K562 (cell line): ENCODE data around the gene CARD10. TPM values are rescaled to one million over a fixed set of nuclear protein-coding genes. Genes with fewer than 3 reads are reported as not detected.

Experiments
- BHLHE40 ChIP-seq: IDR thresholded peaks from 2 replicates; pipeline ENCODE4 v1.6.1; 2011; ENCODE audit warnings: low read length, improper control_type of control experiment
- BRD4 ChIP-seq: fragments of 200-600 bp; sonication (generic); IDR thresholded peaks from 2 replicates; pipeline ENCODE4 v1.6.1; 2017; ENCODE audit warnings: inconsistent platforms
- CHCHD3 ChIP-seq: fragments of 250-450 bp; sonication (Bioruptor Pico); IDR thresholded peaks from 2 replicates; pipeline ENCODE4 v2.1.2; 2022; ENCODE audit warnings: mild to moderate bottlenecking
- CREB5 ChIP-seq: fragments of 250-450 bp; sonication (Bioruptor Pico); IDR thresholded peaks from 2 replicates; pipeline ENCODE4 v1.5.0; 2020; ENCODE audit warnings: mild to moderate bottlenecking
- E2F1 ChIP-seq: sonication (generic); formaldehyde crosslinking; IDR thresholded peaks from 2 replicates; pipeline ENCODE4 v1.8.1; 2023; ENCODE audit warnings: mild to moderate bottlenecking, missing genetic modification reagents, moderate library complexity
- EGR1 ChIP-seq: fragments of 450-650 bp; conservative IDR thresholded peaks from 2 replicates; pipeline ENCODE4 v1.6.1; 2017; ENCODE audit warnings: mild to moderate bottlenecking
- HSF4 ChIP-seq: fragments of 250-450 bp; sonication (Bioruptor Pico); IDR thresholded peaks from 2 replicates; pipeline ENCODE4 v2.1.2; 2022; ENCODE audit warnings: mild to moderate bottlenecking, moderate library complexity, borderline replicate concordance
- KLF16 ChIP-seq: IDR thresholded peaks from 2 replicates; pipeline ENCODE4 v1.6.1; 2016; ENCODE audit warnings: antibody characterized with exemption
- MYC ChIP-seq, 2 experiments: fragments of 250-450 bp in 1 of 2; sonication (Bioruptor Pico) in 1 of 2; IDR thresholded peaks; 2 replicates each; pipeline versions ENCODE4 v1.5.1 to v1.6.1; 2012 to 2021; ENCODE audit warnings: low read depth in 2 of 2, borderline replicate concordance in 1 of 2, improper control_type of control experiment in 1 of 2, low read length in 1 of 2, mild to moderate bottlenecking in 1 of 2, moderate library complexity in 1 of 2
- PRPF4 ChIP-seq: fragments of 200-400 bp; formaldehyde crosslinking; IDR thresholded peaks from one replicate; pipeline ENCODE4 v1.6.1; 2017; ENCODE audit warnings: low read length, low read depth, mild to moderate bottlenecking; ENCODE audit not compliant: insufficient read depth, poor library complexity, severe bottlenecking
- THRA ChIP-seq: fragments of 450-650 bp; IDR thresholded peaks from 2 replicates; pipeline ENCODE4 v1.6.1; 2017; ENCODE audit warnings: mild to moderate bottlenecking, moderate library complexity
- ZBTB11 ChIP-seq, 3 experiments: fragments of 200-800 bp in 1 of 3; fragments of 250-450 bp in 1 of 3; fragments of 450-650 bp in 1 of 3; sonication (Bioruptor Pico) in 1 of 3; sonication (Bioruptor generic) in 1 of 3; formaldehyde crosslinking in 1 of 3; IDR thresholded peaks; 2 replicates each; pipeline versions ENCODE4 v1.6.1 to v1.8.0; 2016 to 2022; ENCODE audit warnings: mild to moderate bottlenecking in 2 of 3, missing genetic modification characterization in 2 of 3, missing compliant biosample characterization in 1 of 3, moderate library complexity in 1 of 3
- ZBTB26 ChIP-seq: fragments of 450-650 bp; formaldehyde crosslinking; IDR thresholded peaks from 2 replicates; pipeline ENCODE4 v1.4.0; 2022; ENCODE audit warnings: missing genetic modification characterization
- ZBTB7A ChIP-seq: IDR thresholded peaks from 2 replicates; pipeline ENCODE4 v1.6.1; 2011; ENCODE audit warnings: low read depth, mild to moderate bottlenecking, low read length, moderate library complexity, borderline replicate concordance; ENCODE audit not compliant: control insufficient read depth
- ZNF311 ChIP-seq: fragments of 250-450 bp; sonication (Bioruptor Pico); IDR thresholded peaks from 2 replicates; pipeline ENCODE4 v1.4.0; 2020; ENCODE audit warnings: mild to moderate bottlenecking, moderate library complexity
- ZNF830 ChIP-seq: fragments of 250-450 bp; sonication (Bioruptor Pico); IDR thresholded peaks from 2 replicates; pipeline ENCODE4 v1.5.0; 2021; ENCODE audit warnings: mild to moderate bottlenecking
- polyA plus RNA-seq, 8 experiments: library from polyadenylated mRNA; depleted of rRNA in 4 of 8; stranded (reverse) in 5 of 8; unstranded in 3 of 8; fragments of >200 nt; fragmentation: Nextera tagmentation in 2 of 8; fragmentation: Illumina TruSeq in 1 of 8; extraction: Ambion mirVana in 2 of 8; extraction: Trizol in 1 of 8; gene quantifications; 2 replicates each; pipeline versions ENCODE4 v1.2.1 to v1.2.3, GENCODE V29; 2011 to 2014; ENCODE audit warnings: inconsistent platforms in 1 of 8, missing spikeins in 1 of 8
- total RNA-seq, 7 experiments: library from RNA; depleted of rRNA in 6 of 7; stranded (reverse); fragments of >200 nt in 6 of 7; fragmentation: Illumina TruSeq in 2 of 7; extraction: Trizol in 2 of 7; gene quantifications; 2 replicates each; pipeline versions ENCODE4 v1.2.1 to v1.2.3, GENCODE V29; 2011 to 2021; ENCODE audit warnings: low replicate concordance in 1 of 7

Gene CARD10
- total and polyA plus RNA-seq, 9 of the 15 experiments (the other 6 are each of a cell fraction or from before 2014, with no cell fraction given): 0.13 to 5.8 (median 1.6) TPM

GRCh38 chr22:37560608-37561211, 41.5 kb upstream of the CARD10 start (continued):
- TF ChIP-seq ZBTB11 (CRISPR knock-in tag; IDR thresholded peaks at IDR 0.05) (no peak), HSF4 (CRISPR knock-in tag) (no peak), ZNF311 (CRISPR knock-in tag) (no peak), KLF16 (no peak), BHLHE40 (no peak), ZBTB7A (0 out of 2 replicates have a peak, but pooled peaks have one; percentile 19), ZNF830 (CRISPR knock-in tag) (no peak), EGR1 (peak; percentile 56), CREB5 (CRISPR knock-in tag) (no peak), THRA (no peak), CHCHD3 (CRISPR knock-in tag) (no peak), ZBTB26 (CRISPR knock-in tag) (no peak), MYC (IDR thresholded peaks at IDR 0.05; ENCODE audit: low read depth, low read length) (0 out of 2 replicates have a peak, but pooled peaks have one; percentile 17), MYC (CRISPR knock-in tag; IDR thresholded peaks at IDR 0.05; ENCODE audit: borderline replicate concordance, low read depth) (no peak), PRPF4 (peak; percentile 33), E2F1 (CRISPR knock-in tag) (no peak), BRD4 (no peak)
